Kidney (tissue), 14 donors: Measurements from ENCODE around the gene LRRC53. TPM values are rescaled to one million over a fixed set of nuclear protein-coding genes. Genes with fewer than 3 reads are reported as not detected.

Experiments used
- DNase-seq, 5 donors: peaks; one replicate each; pipeline ENCODE4 v3.0.0-alpha.2; 2013 to 2020
- FAIRE-seq: peaks from 2 replicates; lab custom pipeline; 2012; peaks lifted over from hg19 to GRCh38; lab: Jason Lieb, UNC
- H3K27ac ChIP-seq, 2 donors: one replicate each; pipeline ENCODE4 v1.7.0; 2013; ENCODE audit warnings: low read depth in 2 of 2, low read length in 2 of 2, inconsistent platforms in 1 of 2
- H3K27me3 ChIP-seq: one replicate; pipeline ENCODE4 v1.7.1; 2013; ENCODE audit warnings: low read length, inconsistent platforms; ENCODE audit not compliant: control insufficient read depth, insufficient read depth
- H3K36me3 ChIP-seq, 3 donors: one replicate each; pipeline versions ENCODE4 v1.7.0 to v1.7.1; 2013; ENCODE audit warnings: low read length in 3 of 3, control low read depth in 1 of 3, inconsistent platforms in 1 of 3; ENCODE audit not compliant: insufficient read depth in 3 of 3, control insufficient read depth in 2 of 3
- H3K4me1 ChIP-seq, 3 donors: one replicate each; pipeline versions ENCODE4 v1.7.0 to v1.7.1; 2013; ENCODE audit warnings: low read length in 3 of 3, inconsistent platforms in 1 of 3, low read depth in 1 of 3; ENCODE audit not compliant: control insufficient read depth in 2 of 3, insufficient read depth in 2 of 3
- H3K4me3 ChIP-seq, 3 donors: one replicate each; pipeline versions ENCODE4 v1.7.0 to v1.8.1; 2013; ENCODE audit warnings: low read length in 3 of 3, control low read depth in 1 of 3, inconsistent platforms in 1 of 3
- H3K9ac ChIP-seq, 3 donors: one replicate each; pipeline versions ENCODE4 v1.7.0 to v1.7.1; 2013; ENCODE audit warnings: low read length in 3 of 3, control low read depth in 1 of 3, inconsistent platforms in 1 of 3
- H3K9me3 ChIP-seq, 3 donors: one replicate each; pipeline versions ENCODE4 v1.7.0 to v1.7.1; 2013; ENCODE audit warnings: low read length in 3 of 3, control low read depth in 1 of 3, inconsistent platforms in 1 of 3; ENCODE audit not compliant: control insufficient read depth in 2 of 3, insufficient read depth in 1 of 3
- intact Hi-C: fragments of 100-400 bp; cut with DNase I; formaldehyde crosslinking; loops from one replicate; pipeline ENCODE4 v1.11.1; 2022
- polyA plus RNA-seq: library from polyadenylated mRNA; stranded (reverse); fragments of 350-450 nt; fragmentation: Illumina TruSeq; extraction: RNeasy Lipid Tissue Mini Kit (QIAGEN cat#74804); gene quantifications from one replicate; pipeline ENCODE4 v1.2.3, GENCODE V29; 2014; ENCODE audit warnings: low read depth, low replicate concordance; ENCODE audit not compliant: insufficient read depth
- total RNA-seq: library from RNA; stranded (reverse); fragmentation: NEBNext Ultra II Directional; extraction: Animal tissue kit (Norgen Biotek cat#: 25700); gene quantifications from one replicate; pipeline ENCODE4 v1.2.1, GENCODE V29; 2021
- TF ChIP-seq, protein P1 (sequence below): IDR thresholded peaks from 3 replicates; pipeline ENCODE4 v1.5.1; 2012; ENCODE audit warnings: mild to moderate bottlenecking, moderate library complexity, borderline replicate concordance; ENCODE audit not compliant: insufficient read depth; ENCODE audit errors: extremely low read depth
- donor health status: control.
- donor health status: control.
- donor health status: control.
- donor health status: control.
- donor health status: control.
- donor health status: DM: yes; HTN: yes; CAD: no.
- donor health status: Normal renal cell carcinoma (clear cell type).

Gene LRRC53
- total and polyA plus RNA-seq, 2 donors from 2014 or later = not detected

GRCh38 chr1:74427681-74428080 is 84.7 kb downstream of the LRRC53 start:
- no peaks in the 10 kb centered on the region for H3K9me3 ChIP-seq
- intact Hi-C loops = no loop called here
- H3K27ac ChIP-seq = no peak overlapping the region
- H3K4me3 ChIP-seq = no peak overlapping the region
- no peaks in the 10 kb centered on the region for H3K27me3 ChIP-seq
- no peaks in the 10 kb centered on the region for H3K4me1 ChIP-seq
- H3K36me3 ChIP-seq = no peaks in the 10 kb centered on the region
- FAIRE-seq (no peak), DNase-seq (no peak)
- TF ChIP-seq, protein P1, sequence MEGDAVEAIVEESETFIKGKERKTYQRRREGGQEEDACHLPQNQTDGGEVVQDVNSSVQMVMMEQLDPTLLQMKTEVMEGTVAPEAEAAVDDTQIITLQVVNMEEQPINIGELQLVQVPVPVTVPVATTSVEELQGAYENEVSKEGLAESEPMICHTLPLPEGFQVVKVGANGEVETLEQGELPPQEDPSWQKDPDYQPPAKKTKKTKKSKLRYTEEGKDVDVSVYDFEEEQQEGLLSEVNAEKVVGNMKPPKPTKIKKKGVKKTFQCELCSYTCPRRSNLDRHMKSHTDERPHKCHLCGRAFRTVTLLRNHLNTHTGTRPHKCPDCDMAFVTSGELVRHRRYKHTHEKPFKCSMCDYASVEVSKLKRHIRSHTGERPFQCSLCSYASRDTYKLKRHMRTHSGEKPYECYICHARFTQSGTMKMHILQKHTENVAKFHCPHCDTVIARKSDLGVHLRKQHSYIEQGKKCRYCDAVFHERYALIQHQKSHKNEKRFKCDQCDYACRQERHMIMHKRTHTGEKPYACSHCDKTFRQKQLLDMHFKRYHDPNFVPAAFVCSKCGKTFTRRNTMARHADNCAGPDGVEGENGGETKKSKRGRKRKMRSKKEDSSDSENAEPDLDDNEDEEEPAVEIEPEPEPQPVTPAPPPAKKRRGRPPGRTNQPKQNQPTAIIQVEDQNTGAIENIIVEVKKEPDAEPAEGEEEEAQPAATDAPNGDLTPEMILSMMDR = no peak
- no peak overlapping the region for H3K9ac ChIP-seq

GRCh38 chr1:74426208-74426937 is 86.0 kb downstream of the LRRC53 start:
- Histone ChIP-seq H3K27me3 (no peaks in the 10 kb centered on the region), H3K36me3 (no peaks in the 10 kb centered on the region), H3K27ac (no peak overlapping the region), H3K4me1 (no peaks in the 10 kb centered on the region), H3K4me3 (no peak overlapping the region), H3K9me3 (no peaks in the 10 kb centered on the region), H3K9ac (no peak overlapping the region)
- intact Hi-C loops = no loop called here
- TF ChIP-seq, protein P1 = no peak
- FAIRE-seq = no peak
- DNase-seq = peak in 2 of 5 donors; percentile 40 to 55

GRCh38 chr1:74425676-74426075 is 86.7 kb downstream of the LRRC53 start:
- Histone ChIP-seq H3K36me3 (no peaks in the 10 kb centered on the region), H3K27me3 (no peaks in the 10 kb centered on the region), H3K9me3 (no peaks in the 10 kb centered on the region), H3K9ac (no peak overlapping the region), H3K4me3 (no peak overlapping the region), H3K4me1 (no peaks in the 10 kb centered on the region), H3K27ac (no peak overlapping the region)
- intact Hi-C loops = no loop called here
- DNase-seq = no peak
- no peak for FAIRE-seq
- TF ChIP-seq, protein P1 = no peak

- FAIRE-seq (no peak), DNase-seq (no peak)
- Histone ChIP-seq H3K9me3 (no peaks in the 10 kb centered on the region), H3K27me3 (no peaks in the 10 kb centered on the region), H3K4me1 (no peaks in the 10 kb centered on the region), H3K4me3 (no peak overlapping the region), H3K36me3 (no peaks in the 10 kb centered on the region), H3K9ac (no peak overlapping the region), H3K27ac (no peak overlapping the region)
- intact Hi-C loops = no loop called here
- TF ChIP-seq, protein P1 = no peak
Measured at GRCh38 chr1:74423471-74423870, 88.9 kb downstream of the LRRC53 start.
